Spleen (tissue), 11 donors: ENCODE results near the gene KRTAP10-1. TPM values are rescaled to one million over a fixed set of nuclear protein-coding genes. Genes with fewer than 3 reads are reported as not detected.

ENCODE experiments used
- DNase-seq: peaks from one replicate; pipeline ENCODE4 v3.0.0-alpha.2; 2020
- H3K27ac ChIP-seq, 8 donors: fragments of 200-600 bp; sonication (generic) in 7 of 8; 1 replicate in 4 of 8; 2 replicates in 4 of 8; pipeline versions ENCODE4 v1.5.0 to v1.8.0; 2016 to 2021; ENCODE audit warnings: inconsistent platforms in 4 of 8, mild to moderate bottlenecking in 4 of 8, moderate library complexity in 1 of 8
- H3K27me3 ChIP-seq, 7 donors: fragments of 200-600 bp; sonication (generic) in 6 of 7; replicated peaks in 1 of 7; 1 replicate in 4 of 7; 2 replicates in 3 of 7; pipeline versions ENCODE4 v1.5.0 to v1.8.0; 2016 to 2021; ENCODE audit warnings: inconsistent platforms in 3 of 7, mild to moderate bottlenecking in 1 of 7
- H3K36me3 ChIP-seq, 6 donors: fragments of 200-600 bp; sonication (generic) in 5 of 6; 1 replicate in 4 of 6; 2 replicates in 2 of 6; pipeline versions ENCODE4 v1.5.0 to v1.8.0; 2016 to 2021; ENCODE audit warnings: inconsistent platforms in 2 of 6
- H3K4me1 ChIP-seq, 6 donors: fragments of 200-600 bp; sonication (generic) in 5 of 6; 1 replicate in 3 of 6; 2 replicates in 3 of 6; pipeline versions ENCODE4 v1.5.0 to v1.8.0; 2016 to 2021; ENCODE audit warnings: inconsistent platforms in 3 of 6
- H3K4me3 ChIP-seq, 8 donors: fragments of 200-600 bp; sonication (generic) in 7 of 8; 1 replicate in 4 of 8; 2 replicates in 4 of 8; pipeline versions ENCODE4 v1.5.0 to v1.8.0; 2016 to 2021; ENCODE audit warnings: inconsistent platforms in 4 of 8, mild to moderate bottlenecking in 4 of 8, moderate library complexity in 2 of 8
- H3K9me3 ChIP-seq, 8 donors: fragments of 200-600 bp; sonication (generic) in 7 of 8; 1 replicate in 4 of 8; 2 replicates in 4 of 8; pipeline versions ENCODE4 v1.5.0 to v1.8.0; 2016 to 2021; ENCODE audit warnings: inconsistent platforms in 4 of 8
- POLR2A ChIP-seq, 3 donors: fragments of 450-650 bp; IDR thresholded peaks; one replicate each; pipeline ENCODE4 v1.5.1; 2017; ENCODE audit warnings: antibody characterized with exemption in 3 of 3, mild to moderate bottlenecking in 1 of 3
- POLR2AphosphoS5 ChIP-seq, 3 donors: sonication (generic); formaldehyde crosslinking; IDR thresholded peaks; one replicate each; pipeline ENCODE4 v1.5.1; 2017; ENCODE audit warnings: antibody characterized with exemption in 3 of 3
- WGBS, 5 donors: extraction: QIAGEN DNeasy Blood & Tissue Kit in 3 of 5; methylation state at CpG; one replicate each; pipeline versions ENCODE4 v1.1.5 to v1.1.7; 2013 to 2018; 5-methylcytosine and 5-hydroxymethylcytosine counted together
- intact Hi-C: fragments of 100-400 bp; cut with DNase I; formaldehyde crosslinking; loops from one replicate; pipeline ENCODE4 v1.15.0; 2023; ENCODE audit warnings: low total_unique reads
- polyA plus RNA-seq, 3 donors: library from polyadenylated mRNA; stranded (reverse); fragments of 200-250 nt; gene quantifications; one replicate each; pipeline ENCODE4 v1.2.1, GENCODE V29; 2013
- total RNA-seq, 7 donors: library from RNA; depleted of rRNA in 3 of 7; stranded (reverse); fragments of >200 nt in 3 of 7; fragmentation: NEBNext Ultra II Directional in 4 of 7; extraction: Animal tissue kit (Norgen Biotek cat#: 25700) in 4 of 7; gene quantifications; one replicate each; pipeline versions ENCODE4 v1.1.0 to v1.2.1, GENCODE V29; 2016 to 2021
- TF ChIP-seq, protein P1 (sequence below), 11 experiments: fragments of 200-600 bp in 7 of 11; fragments of 450-650 bp in 4 of 11; sonication (generic) in 4 of 11; IDR thresholded peaks in 8 of 11; conservative IDR thresholded peaks in 3 of 11; 1 replicate in 7 of 11; 2 replicates in 4 of 11; pipeline versions ENCODE4 v1.4.0 to v1.8.0; 2016 to 2021; ENCODE audit warnings: antibody characterized with exemption in 11 of 11, inconsistent platforms in 4 of 11, mild to moderate bottlenecking in 1 of 11
- donor health status: healthy with polysubstance abuse.
- donor health status: DM: no; HTN: no; CAD: no; lungs with moderate emphysema.
- donor health status: DM: no; HTN: no; CAD: no.
- donor health status: Bipolar disorder and iron deficiency.
- donor health status: healthy.
- donor health status: DM: no; HTN: no; CAD: no.
- donor health status: DM: yes; HTN: yes; CAD: no.

Gene KRTAP10-1
- total and polyA plus RNA-seq, 10 donors: not detected

GRCh38 chr21:44508711-44509445 lies 31.1 kb downstream of the KRTAP10-1 start:
- intact Hi-C loops: no loop called here
- no peaks in the 10 kb centered on the region for H3K36me3 ChIP-seq
- no peak for DNase-seq
- no peak overlapping the region for H3K4me3 ChIP-seq
- no peaks in the 10 kb centered on the region for H3K9me3 ChIP-seq
- WGBS, 5 donors: 85 to 92% (median 87%) methylated on average over 24 to 30 of the region's 30 CpGs
- TF ChIP-seq POLR2A (IDR thresholded peaks at IDR 0.05): no peak
- TF ChIP-seq POLR2AphosphoS5 (IDR thresholded peaks at IDR 0.05): no peak
- TF ChIP-seq, protein P1, sequence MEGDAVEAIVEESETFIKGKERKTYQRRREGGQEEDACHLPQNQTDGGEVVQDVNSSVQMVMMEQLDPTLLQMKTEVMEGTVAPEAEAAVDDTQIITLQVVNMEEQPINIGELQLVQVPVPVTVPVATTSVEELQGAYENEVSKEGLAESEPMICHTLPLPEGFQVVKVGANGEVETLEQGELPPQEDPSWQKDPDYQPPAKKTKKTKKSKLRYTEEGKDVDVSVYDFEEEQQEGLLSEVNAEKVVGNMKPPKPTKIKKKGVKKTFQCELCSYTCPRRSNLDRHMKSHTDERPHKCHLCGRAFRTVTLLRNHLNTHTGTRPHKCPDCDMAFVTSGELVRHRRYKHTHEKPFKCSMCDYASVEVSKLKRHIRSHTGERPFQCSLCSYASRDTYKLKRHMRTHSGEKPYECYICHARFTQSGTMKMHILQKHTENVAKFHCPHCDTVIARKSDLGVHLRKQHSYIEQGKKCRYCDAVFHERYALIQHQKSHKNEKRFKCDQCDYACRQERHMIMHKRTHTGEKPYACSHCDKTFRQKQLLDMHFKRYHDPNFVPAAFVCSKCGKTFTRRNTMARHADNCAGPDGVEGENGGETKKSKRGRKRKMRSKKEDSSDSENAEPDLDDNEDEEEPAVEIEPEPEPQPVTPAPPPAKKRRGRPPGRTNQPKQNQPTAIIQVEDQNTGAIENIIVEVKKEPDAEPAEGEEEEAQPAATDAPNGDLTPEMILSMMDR (IDR thresholded peaks at IDR 0.05 in 8 of 11, conservative IDR thresholded peaks at IDR 0.05 in 3 of 11): no peak
- peaks cover 0 to 30% (median 0%) of the 10 kb centered on the region in 7 donors for H3K27me3 ChIP-seq
- H3K27ac ChIP-seq: no peak overlapping the region
- peaks cover 0 to 39% (median 20%) of the 10 kb centered on the region in 6 donors for H3K4me1 ChIP-seq

DNA sequence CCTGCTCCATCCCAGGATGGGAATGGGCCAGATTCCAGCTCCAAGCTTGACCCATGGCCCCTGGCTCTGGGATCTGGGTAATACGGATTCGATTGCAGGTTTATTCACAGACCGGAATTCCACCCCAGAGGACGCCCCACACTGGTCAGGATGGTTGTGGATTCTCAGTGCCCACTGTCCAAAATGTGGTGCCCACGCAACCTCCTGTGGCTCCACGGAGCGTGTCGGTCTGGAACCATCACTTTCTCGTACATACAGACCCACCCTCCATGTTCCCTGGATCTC lies 31.6 kb downstream of the KRTAP10-1 start:
- intact Hi-C loops: no loop called here
- peaks cover 0 to 30% (median 0%) of the 10 kb centered on the region in 7 donors for H3K27me3 ChIP-seq
- no peak for TF ChIP-seq POLR2A (IDR thresholded peaks at IDR 0.05)
- TF ChIP-seq, protein P1 (IDR thresholded peaks at IDR 0.05 in 8 of 11, conservative IDR thresholded peaks at IDR 0.05 in 3 of 11): no peak
- no peak for TF ChIP-seq POLR2AphosphoS5 (IDR thresholded peaks at IDR 0.05)
- peaks cover 0 to 42% (median 20%) of the 10 kb centered on the region in 6 donors for H3K4me1 ChIP-seq
- H3K4me3 ChIP-seq: no peak overlapping the region
- H3K9me3 ChIP-seq: no peaks in the 10 kb centered on the region
- no peak overlapping the region for H3K27ac ChIP-seq
- no peaks in the 10 kb centered on the region for H3K36me3 ChIP-seq
- DNase-seq: no peak
- WGBS, 5 donors: 73 to 97% (median 87%) methylated on average over 9 of the region's 9 CpGs

DNA sequence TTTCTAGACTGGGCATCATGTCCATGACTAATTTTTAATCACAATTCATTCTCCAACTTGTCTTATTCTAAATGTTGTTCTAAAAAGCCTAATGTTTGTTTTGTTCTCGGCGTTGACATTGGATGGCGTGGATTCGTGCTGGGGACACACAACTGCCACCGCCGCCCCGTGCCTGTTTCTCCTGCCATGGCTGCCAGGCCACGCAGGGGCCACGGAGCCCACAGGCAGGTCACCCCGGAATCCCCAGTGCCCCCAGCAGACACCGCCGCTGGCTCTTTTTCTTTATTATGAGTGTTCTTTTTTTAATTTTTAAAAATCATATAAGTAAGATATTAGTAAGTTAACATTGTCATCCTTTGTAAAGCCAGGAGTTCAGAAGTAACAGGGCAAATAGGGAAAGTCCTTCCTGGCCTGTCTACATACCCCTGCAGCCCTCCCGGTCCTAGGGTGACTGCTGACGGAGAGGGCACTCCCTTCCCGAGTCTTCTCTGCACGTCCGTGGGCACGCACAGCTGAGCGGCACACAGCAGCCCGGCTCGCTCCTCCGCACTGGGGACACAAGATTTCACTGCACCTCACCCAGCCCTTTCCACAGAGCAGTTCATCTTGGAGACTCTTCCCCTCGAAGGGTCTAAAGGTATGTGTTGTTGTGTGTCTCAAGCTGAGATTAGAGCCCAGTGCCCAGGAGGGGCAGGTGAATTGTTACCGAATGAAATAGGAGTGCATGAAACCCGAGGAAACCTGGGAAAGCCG lies 32.1 kb downstream of the KRTAP10-1 start:
- no peaks in the 10 kb centered on the region for H3K9me3 ChIP-seq
- no peak for DNase-seq
- no peak overlapping the region for H3K4me3 ChIP-seq
- no peaks in the 10 kb centered on the region for H3K36me3 ChIP-seq
- no peak for TF ChIP-seq POLR2A (IDR thresholded peaks at IDR 0.05)
- no peak overlapping the region for H3K27ac ChIP-seq
- intact Hi-C loops: no loop called here
- H3K4me1 ChIP-seq: peaks cover 0 to 42% (median 20%) of the 10 kb centered on the region in 6 donors
- H3K27me3 ChIP-seq: peaks cover 0 to 30% (median 0%) of the 10 kb centered on the region in 7 donors
- 87 to 93% (median 90%) methylated on average over 26 of the region's 26 CpGs for WGBS, 5 donors

DNA sequence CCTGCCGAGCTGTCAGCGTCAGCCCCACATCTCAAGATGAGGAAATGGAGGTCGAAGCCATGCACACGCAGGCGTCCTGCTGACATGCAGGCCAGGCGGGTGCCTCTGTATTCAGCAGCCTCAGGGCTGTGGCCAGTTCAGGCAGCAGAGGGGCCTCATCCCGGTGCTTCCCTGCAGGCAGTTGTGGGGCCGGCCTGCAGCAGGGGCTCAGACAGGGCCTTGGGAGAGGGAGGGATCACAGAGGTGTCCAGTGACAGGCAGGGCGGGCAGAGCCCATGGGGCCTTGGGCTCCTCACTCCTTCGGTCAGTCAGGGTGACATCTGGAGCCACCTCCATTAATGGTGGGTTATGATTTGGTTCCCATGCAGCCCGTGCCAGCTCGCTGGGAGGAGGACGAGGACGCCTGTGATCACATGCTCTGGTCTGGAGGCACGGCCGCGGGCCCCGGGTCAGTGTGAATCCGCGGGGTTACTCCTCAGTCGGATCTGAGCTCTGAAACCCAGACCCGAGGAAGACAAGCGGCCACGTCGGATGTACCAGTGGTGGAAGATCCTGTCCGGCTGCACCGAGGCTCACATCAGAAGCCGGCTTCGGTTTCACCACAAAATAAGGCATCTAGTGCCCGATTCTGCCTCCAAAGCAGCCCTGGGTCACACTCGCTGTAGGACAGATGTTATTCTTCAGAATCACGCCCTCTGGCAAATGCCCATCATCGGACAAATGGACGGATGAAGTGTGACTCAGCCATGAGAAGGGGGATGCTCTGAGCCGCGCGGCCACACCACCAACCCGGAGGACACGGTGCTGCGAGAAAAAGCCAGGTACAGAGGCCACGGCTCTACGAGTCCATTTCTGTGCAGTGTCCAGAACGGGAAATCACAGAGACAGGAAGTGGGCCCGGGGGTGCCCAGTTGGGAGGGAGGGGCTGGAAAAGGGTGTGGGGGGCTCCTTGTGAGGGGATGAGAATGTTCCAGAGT lies 33.4 kb downstream of the KRTAP10-1 start:
- H3K4me3 ChIP-seq: no peak overlapping the region
- no peaks in the 10 kb centered on the region for H3K9me3 ChIP-seq
- intact Hi-C loops: no loop called here
- no peak for DNase-seq
- 79 to 83% (median 81%) methylated on average over 37 to 44 of the region's 44 CpGs for WGBS, 5 donors
- H3K36me3 ChIP-seq: no peaks in the 10 kb centered on the region
- peaks cover 0 to 30% (median 0%) of the 10 kb centered on the region in 7 donors for H3K27me3 ChIP-seq
- H3K4me1 ChIP-seq: peaks cover 0 to 42% (median 20%) of the 10 kb centered on the region in 6 donors
- no peak for TF ChIP-seq POLR2A (IDR thresholded peaks at IDR 0.05)
- TF ChIP-seq POLR2AphosphoS5 (IDR thresholded peaks at IDR 0.05): no peak
- TF ChIP-seq, protein P1 (IDR thresholded peaks at IDR 0.05 in 8 of 11, conservative IDR thresholded peaks at IDR 0.05 in 3 of 11): no peak
- no peak overlapping the region for H3K27ac ChIP-seq
